SK-N-SH (cell line): ENCODE data around the gene SPSB4. TPM values are rescaled to one million over a fixed set of nuclear protein-coding genes. Genes with fewer than 3 reads are reported as not detected.
A peak's percentile ranks its signal among the peaks of the same experiment; 100 is the strongest.

Experiments
- CTCF ChIA-PET: fragments of 300-600, 350-600 bp; formaldehyde crosslinking; extraction: SDS; loops from one replicate; lab custom pipeline; 2021; lab: Yijun Ruan, JAX
- POLR2A ChIA-PET: fragments of 350-600 bp; sonication (Branson Sonifier 250); formaldehyde crosslinking; extraction: SDS; loops from one replicate; lab custom pipeline; 2020; ENCODE audit warnings: antibody characterized with exemption, inconsistent platforms; lab: Yijun Ruan, JAX
- DNase-seq: peaks from one replicate; pipeline ENCODE4 v3.0.0; 2012
- H2AFZ ChIP-seq: fragments of 200-600 bp; sonication (generic); 2 replicates; pipeline ENCODE4 v1.8.1; 2016; ENCODE audit warnings: antibody characterized with exemption, mild to moderate bottlenecking, low read depth
- H3F3A ChIP-seq: fragments of 200-600 bp; sonication (generic); replicated peaks from 2 replicates; pipeline ENCODE3; 2016; ENCODE audit warnings: antibody characterized with exemption, mild to moderate bottlenecking; ENCODE audit not compliant: insufficient read depth
- H3K27ac ChIP-seq, 2 experiments: fragments of 200-500 bp in 1 of 2; fragments of 200-600 bp in 1 of 2; sonication (Bioruptor generic) in 1 of 2; sonication (generic), shearing (Covaris generic) in 1 of 2; 2 replicates each; pipeline versions ENCODE4 v1.5.1 to v1.6.1; 2014 to 2016; ENCODE audit warnings: low read depth in 2 of 2, inconsistent platforms in 1 of 2, low read length in 1 of 2, mild to moderate bottlenecking in 1 of 2, mixed read lengths in 1 of 2
- H3K27me3 ChIP-seq: fragments of 200-600 bp; sonication (generic), shearing (Covaris generic); 2 replicates; pipeline ENCODE4 v1.6.1; 2016; ENCODE audit warnings: mixed run types; ENCODE audit not compliant: insufficient read depth
- H3K36me3 ChIP-seq, 2 experiments: fragments of 200-500 bp in 1 of 2; fragments of 200-600 bp in 1 of 2; sonication (Bioruptor generic) in 1 of 2; sonication (generic) in 1 of 2; replicated peaks in 1 of 2; 2 replicates each; pipeline versions ENCODE3 to v1.5.1; 2014 to 2016; ENCODE audit warnings: low read length in 1 of 2, mild to moderate bottlenecking in 1 of 2; ENCODE audit not compliant: insufficient read depth in 2 of 2, control insufficient read depth in 1 of 2
- H3K4me1 ChIP-seq, 2 experiments: fragments of 200-500 bp in 1 of 2; fragments of 200-600 bp in 1 of 2; sonication (Bioruptor generic) in 1 of 2; sonication (generic), shearing (Covaris generic) in 1 of 2; 2 replicates each; pipeline versions ENCODE4 v1.5.1 to v1.6.1; 2014 to 2016; ENCODE audit warnings: low read depth in 1 of 2, low read length in 1 of 2, mixed run types in 1 of 2; ENCODE audit not compliant: insufficient read depth in 2 of 2, control insufficient read depth in 1 of 2
- H3K4me2 ChIP-seq: fragments of 200-600 bp; sonication (generic), shearing (Covaris generic); 2 replicates; pipeline ENCODE4 v1.6.1; 2017; ENCODE audit warnings: mixed run types
- H3K4me3 ChIP-seq, 2 experiments: fragments of 200-500 bp in 1 of 2; fragments of 200-600 bp in 1 of 2; sonication (Bioruptor generic) in 1 of 2; sonication (generic), shearing (Covaris generic) in 1 of 2; 2 replicates each; pipeline versions ENCODE4 v1.5.1 to v1.8.1; 2014 to 2016; ENCODE audit warnings: low read depth in 2 of 2, inconsistent platforms in 1 of 2, low read length in 1 of 2, mild to moderate bottlenecking in 1 of 2, mixed read lengths in 1 of 2, moderate library complexity in 1 of 2
- H3K79me2 ChIP-seq: fragments of 200-600 bp; sonication (generic); 2 replicates; pipeline ENCODE4 v1.8.1; 2017; ENCODE audit warnings: mild to moderate bottlenecking; ENCODE audit not compliant: insufficient read depth
- H3K9ac ChIP-seq: fragments of 200-600 bp; sonication (generic); 2 replicates; pipeline ENCODE4 v1.6.1; 2017; ENCODE audit warnings: mixed run types
- H3K9me2 ChIP-seq: fragments of 200-600 bp; sonication (generic); 2 replicates; pipeline ENCODE4 v1.6.1; 2017; ENCODE audit warnings: mixed run types
- H3K9me3 ChIP-seq: fragments of 200-600 bp; sonication (generic); 2 replicates; pipeline ENCODE4 v1.6.1; 2017; ENCODE audit warnings: mixed run types, mild to moderate bottlenecking, moderate library complexity
- H4K20me1 ChIP-seq: fragments of 200-600 bp; sonication (generic); 2 replicates; pipeline ENCODE4 v1.6.1; 2017; ENCODE audit warnings: mild to moderate bottlenecking, mixed run types; ENCODE audit not compliant: insufficient read depth
- EP300 ChIP-seq, 2 experiments: IDR thresholded peaks; 2 replicates each; pipeline versions ENCODE4 v1.4.0 to v1.6.1; 2012; ENCODE audit warnings: borderline replicate concordance in 1 of 2, low read depth in 1 of 2, low read length in 1 of 2
- EZH2phosphoT487 ChIP-seq: fragments of 200-600 bp; sonication (generic); IDR thresholded peaks from 2 replicates; pipeline ENCODE4 v1.6.1; 2017; ENCODE audit warnings: low read depth, mixed run types, mild to moderate bottlenecking, antibody characterized with exemption, moderate library complexity, borderline replicate concordance
- FOSL2 ChIP-seq: IDR thresholded peaks from 2 replicates; pipeline ENCODE4 v1.4.0; 2012; ENCODE audit warnings: low read depth, mild to moderate bottlenecking, moderate library complexity, borderline replicate concordance
- FOXJ3 ChIP-seq: sonication (generic); formaldehyde crosslinking; IDR thresholded peaks from 2 replicates; pipeline ENCODE4 v1.5.1; 2020; ENCODE audit warnings: mild to moderate bottlenecking, missing genetic modification reagents
- FOXM1 ChIP-seq: IDR thresholded peaks from 2 replicates; pipeline ENCODE4 v1.4.0; 2012; ENCODE audit warnings: low read depth, mild to moderate bottlenecking
- GABPA ChIP-seq: IDR thresholded peaks from 2 replicates; pipeline ENCODE4 v1.4.0; 2012; ENCODE audit warnings: low read depth, mild to moderate bottlenecking
- GATA2 ChIP-seq: sonication (generic); formaldehyde crosslinking; IDR thresholded peaks from 2 replicates; pipeline ENCODE4 v1.5.0; 2020; ENCODE audit warnings: mild to moderate bottlenecking, missing genetic modification reagents
- JUND ChIP-seq: IDR thresholded peaks from 2 replicates; pipeline ENCODE4 v1.4.0; 2012
- MEF2A ChIP-seq: IDR thresholded peaks from 2 replicates; pipeline ENCODE4 v1.4.0; 2012; ENCODE audit warnings: low read depth, borderline replicate concordance
- NFIC ChIP-seq: IDR thresholded peaks from 2 replicates; pipeline ENCODE4 v1.4.0; 2012; ENCODE audit warnings: borderline replicate concordance
- NRF1 ChIP-seq: IDR thresholded peaks from 2 replicates; pipeline ENCODE4 v1.6.1; 2012; ENCODE audit warnings: low read depth, mild to moderate bottlenecking, low read length
- RAD21 ChIP-seq: IDR thresholded peaks from 2 replicates; pipeline ENCODE4 v1.6.1; 2012; ENCODE audit warnings: mild to moderate bottlenecking, low read length
- RFX5 ChIP-seq: IDR thresholded peaks from 2 replicates; pipeline ENCODE4 v1.6.1; 2012; ENCODE audit warnings: mild to moderate bottlenecking, improper control_type of control experiment, low read length
- RXRA ChIP-seq: IDR thresholded peaks from 2 replicates; pipeline ENCODE4 v1.4.0; 2012; ENCODE audit warnings: low read depth, mild to moderate bottlenecking, borderline replicate concordance
- SMC3 ChIP-seq: IDR thresholded peaks from 2 replicates; pipeline ENCODE4 v1.6.1; 2012; ENCODE audit warnings: low read depth, low read length, improper control_type of control experiment
- TAF1 ChIP-seq: IDR thresholded peaks from 2 replicates; pipeline ENCODE4 v1.6.1; 2012; ENCODE audit warnings: low read depth, mild to moderate bottlenecking, low read length, moderate library complexity, borderline replicate concordance
- TCF12 ChIP-seq: IDR thresholded peaks from 2 replicates; pipeline ENCODE4 v1.4.0; 2012
- YY1 ChIP-seq: IDR thresholded peaks from 2 replicates; pipeline ENCODE4 v1.4.0; 2012; ENCODE audit warnings: low read depth, mild to moderate bottlenecking
- WGBS: methylation state at CpG from one replicate; pipeline ENCODE4 v1.1.6; 2017; ENCODE audit warnings: low lambda C conversion rate; 5-methylcytosine and 5-hydroxymethylcytosine counted together
- polyA plus RNA-seq, 3 experiments: library from polyadenylated mRNA; depleted of rRNA; stranded (reverse); fragments of >200 nt; gene quantifications; 2 replicates each; pipeline ENCODE4 v1.2.3, GENCODE V29; 2012
- TF ChIP-seq, protein P1 (sequence below): fragments of 150-350 bp; IDR thresholded peaks from 2 replicates; pipeline ENCODE4 v1.6.1; 2017; ENCODE audit warnings: antibody characterized with exemption, low read length, low read depth, borderline replicate concordance
- TF ChIP-seq, protein P2 (sequence below): IDR thresholded peaks from 2 replicates; pipeline ENCODE4 v1.4.0; 2012; ENCODE audit warnings: low read depth, borderline replicate concordance
- TF ChIP-seq, protein P3 (sequence below): IDR thresholded peaks from 2 replicates; pipeline ENCODE4 v1.4.0; 2012; ENCODE audit warnings: low read depth, borderline replicate concordance
- TF ChIP-seq, protein P4 (sequence below): fragments of 200-600 bp; sonication (generic); IDR thresholded peaks from 2 replicates; pipeline ENCODE4 v1.6.1; 2017; ENCODE audit warnings: antibody characterized with exemption, mild to moderate bottlenecking, moderate library complexity

Gene SPSB4
- polyA plus RNA-seq, 1 of the 3 experiments (the other 2 are of a cell fraction), result 0.10 TPM

DNA sequence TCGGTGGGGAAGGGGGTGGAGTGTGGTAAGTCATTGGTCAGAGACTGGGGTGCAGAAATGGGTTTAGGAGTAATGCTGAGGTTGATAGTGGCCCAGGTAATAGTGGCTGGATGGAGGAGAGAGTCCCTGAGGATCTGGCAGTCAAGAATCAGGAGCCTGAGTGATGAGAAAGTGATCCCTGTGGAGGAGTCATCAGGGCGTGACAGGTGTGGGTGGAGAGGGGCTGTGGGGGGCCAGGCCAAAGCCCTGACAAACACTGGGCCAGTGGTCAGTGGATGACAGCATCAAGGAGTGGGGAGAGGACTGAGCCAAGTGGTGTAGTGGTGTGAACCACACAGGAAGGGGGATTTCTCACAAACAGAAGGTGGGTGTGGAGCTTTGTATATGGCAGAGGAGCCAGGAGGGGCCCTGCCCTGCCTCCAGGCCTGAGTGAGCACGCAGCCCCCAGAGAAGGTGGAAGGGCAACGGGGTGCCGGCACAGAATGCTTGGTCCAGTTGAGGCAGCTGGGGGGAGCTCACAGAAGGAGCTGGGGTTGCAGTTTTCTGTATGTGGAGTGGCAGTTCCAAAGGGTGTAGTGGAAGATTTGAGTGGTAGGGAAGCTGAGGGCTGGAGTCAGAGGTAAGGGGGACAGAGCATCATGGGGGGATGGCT lies 77.1 kb downstream of the SPSB4 start:
- 33% methylated on average over 5 of the region's 5 CpGs for WGBS
- H2AFZ ChIP-seq, result no peak overlapping the region
- no peaks in the 10 kb centered on the region for H3K27me3 ChIP-seq
- peaks cover 0 to 18% of the 10 kb centered on the region in 2 experiments; a peak in 1 of 4 replicates for H3K4me1 ChIP-seq
- no peak for TF ChIP-seq GABPA
- no peak for TF ChIP-seq RFX5
- TF ChIP-seq TAF1, result no peak
- TF ChIP-seq JUND, result no peak
- no peak for TF ChIP-seq NRF1
- TF ChIP-seq FOXJ3 (CRISPR knock-in tag), result no peak
- TF ChIP-seq YY1, result no peak
- TF ChIP-seq RAD21, result no peak
- TF ChIP-seq TCF12, result no peak
- no peak for TF ChIP-seq MEF2A
- no peak for TF ChIP-seq SMC3
- CTCF ChIA-PET, result interaction anchor here (0.9 to 2.8 kb wide), 10 partner anchors 12 to 117 kb away, joined by 3 to 17 read pairs (median 4); partner anchors contain the start of gene SPSB4
- no peak overlapping the region for H3K9ac ChIP-seq
- no peaks in the 10 kb centered on the region for H4K20me1 ChIP-seq
- H3F3A ChIP-seq, result no peaks in the 10 kb centered on the region
- no peak for DNase-seq
- H3K79me2 ChIP-seq, result no peaks in the 10 kb centered on the region
- no peak overlapping the region for H3K4me3 ChIP-seq
- H3K4me2 ChIP-seq, result no peak overlapping the region
- no peaks in the 10 kb centered on the region for H3K9me3 ChIP-seq
- POLR2A ChIA-PET, result no interaction called here
- H3K9me2 ChIP-seq, result no peaks in the 10 kb centered on the region
- H3K27ac ChIP-seq, result peak overlapping the region in 1 of 2 experiments; percentile 89; a peak in 2 of 4 replicates
- no peaks in the 10 kb centered on the region for H3K36me3 ChIP-seq

DNA sequence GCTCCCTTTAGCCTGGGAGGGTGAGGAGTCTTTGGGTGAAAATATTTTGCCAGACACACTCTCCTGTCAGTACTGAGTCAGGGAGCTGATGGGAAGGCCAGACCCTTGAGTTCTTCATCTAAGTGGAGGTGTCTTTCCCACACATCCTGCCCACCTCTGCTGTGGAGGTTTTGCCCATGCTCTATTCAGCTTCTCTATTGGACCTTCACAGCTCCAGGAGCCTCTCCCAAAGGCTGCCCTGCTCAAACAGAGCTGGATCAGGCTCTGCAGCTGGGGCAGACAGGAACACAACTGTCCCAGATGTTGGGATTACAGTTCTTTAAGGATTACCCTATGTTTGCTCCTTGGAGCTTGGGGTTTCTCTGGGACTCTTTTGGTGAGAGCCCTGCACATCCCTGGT lies 77.9 kb downstream of the SPSB4 start:
- Histone ChIP-seq H3K4me2 (no peak overlapping the region), H3K4me3 (no peak overlapping the region), H3K27me3 (no peaks in the 10 kb centered on the region), H3K79me2 (no peaks in the 10 kb centered on the region), H3K9ac (no peak overlapping the region), H3K27ac (no peak overlapping the region), H4K20me1 (no peaks in the 10 kb centered on the region), H2AFZ (no peak overlapping the region), H3K9me2 (no peaks in the 10 kb centered on the region), H3K36me3 (no peaks in the 10 kb centered on the region), H3K4me1 (peaks cover 0 to 18% of the 10 kb centered on the region in 2 experiments; a peak in 1 of 4 replicates), H3K9me3 (no peaks in the 10 kb centered on the region), H3F3A (no peaks in the 10 kb centered on the region)
- POLR2A ChIA-PET, result no interaction called here
- no peak for DNase-seq
- CTCF ChIA-PET, result interaction anchor here (0.8 to 2.8 kb wide), 5 partner anchors 13 to 129 kb away, joined by 3 to 17 read pairs (median 8); partner anchors contain the start of gene SPSB4
- TF ChIP-seq GATA2 (CRISPR knock-in tag) (no peak), FOXM1 (no peak), NFIC (no peak), RXRA (no peak), EZH2phosphoT487 (no peak), GABPA (no peak), RFX5 (no peak), EP300 (IDR thresholded peaks at IDR 0.05; ENCODE audit: borderline replicate concordance in 1 of 2, low read depth in 1 of 2, low read length in 1 of 2) (no peak), TCF12 (no peak), FOSL2 (no peak), FOXJ3 (CRISPR knock-in tag) (no peak)
- TF ChIP-seq, protein P1, sequence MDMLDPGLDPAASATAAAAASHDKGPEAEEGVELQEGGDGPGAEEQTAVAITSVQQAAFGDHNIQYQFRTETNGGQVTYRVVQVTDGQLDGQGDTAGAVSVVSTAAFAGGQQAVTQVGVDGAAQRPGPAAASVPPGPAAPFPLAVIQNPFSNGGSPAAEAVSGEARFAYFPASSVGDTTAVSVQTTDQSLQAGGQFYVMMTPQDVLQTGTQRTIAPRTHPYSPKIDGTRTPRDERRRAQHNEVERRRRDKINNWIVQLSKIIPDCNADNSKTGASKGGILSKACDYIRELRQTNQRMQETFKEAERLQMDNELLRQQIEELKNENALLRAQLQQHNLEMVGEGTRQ, result no peak
- TF ChIP-seq, protein P2, sequence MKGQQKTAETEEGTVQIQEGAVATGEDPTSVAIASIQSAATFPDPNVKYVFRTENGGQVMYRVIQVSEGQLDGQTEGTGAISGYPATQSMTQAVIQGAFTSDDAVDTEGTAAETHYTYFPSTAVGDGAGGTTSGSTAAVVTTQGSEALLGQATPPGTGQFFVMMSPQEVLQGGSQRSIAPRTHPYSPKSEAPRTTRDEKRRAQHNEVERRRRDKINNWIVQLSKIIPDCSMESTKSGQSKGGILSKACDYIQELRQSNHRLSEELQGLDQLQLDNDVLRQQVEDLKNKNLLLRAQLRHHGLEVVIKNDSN, result no peak
- TF ChIP-seq, protein P3, sequence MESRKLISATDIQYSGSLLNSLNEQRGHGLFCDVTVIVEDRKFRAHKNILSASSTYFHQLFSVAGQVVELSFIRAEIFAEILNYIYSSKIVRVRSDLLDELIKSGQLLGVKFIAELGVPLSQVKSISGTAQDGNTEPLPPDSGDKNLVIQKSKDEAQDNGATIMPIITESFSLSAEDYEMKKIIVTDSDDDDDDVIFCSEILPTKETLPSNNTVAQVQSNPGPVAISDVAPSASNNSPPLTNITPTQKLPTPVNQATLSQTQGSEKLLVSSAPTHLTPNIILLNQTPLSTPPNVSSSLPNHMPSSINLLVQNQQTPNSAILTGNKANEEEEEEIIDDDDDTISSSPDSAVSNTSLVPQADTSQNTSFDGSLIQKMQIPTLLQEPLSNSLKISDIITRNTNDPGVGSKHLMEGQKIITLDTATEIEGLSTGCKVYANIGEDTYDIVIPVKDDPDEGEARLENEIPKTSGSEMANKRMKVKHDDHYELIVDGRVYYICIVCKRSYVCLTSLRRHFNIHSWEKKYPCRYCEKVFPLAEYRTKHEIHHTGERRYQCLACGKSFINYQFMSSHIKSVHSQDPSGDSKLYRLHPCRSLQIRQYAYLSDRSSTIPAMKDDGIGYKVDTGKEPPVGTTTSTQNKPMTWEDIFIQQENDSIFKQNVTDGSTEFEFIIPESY, result no peak
- TF ChIP-seq, protein P4, sequence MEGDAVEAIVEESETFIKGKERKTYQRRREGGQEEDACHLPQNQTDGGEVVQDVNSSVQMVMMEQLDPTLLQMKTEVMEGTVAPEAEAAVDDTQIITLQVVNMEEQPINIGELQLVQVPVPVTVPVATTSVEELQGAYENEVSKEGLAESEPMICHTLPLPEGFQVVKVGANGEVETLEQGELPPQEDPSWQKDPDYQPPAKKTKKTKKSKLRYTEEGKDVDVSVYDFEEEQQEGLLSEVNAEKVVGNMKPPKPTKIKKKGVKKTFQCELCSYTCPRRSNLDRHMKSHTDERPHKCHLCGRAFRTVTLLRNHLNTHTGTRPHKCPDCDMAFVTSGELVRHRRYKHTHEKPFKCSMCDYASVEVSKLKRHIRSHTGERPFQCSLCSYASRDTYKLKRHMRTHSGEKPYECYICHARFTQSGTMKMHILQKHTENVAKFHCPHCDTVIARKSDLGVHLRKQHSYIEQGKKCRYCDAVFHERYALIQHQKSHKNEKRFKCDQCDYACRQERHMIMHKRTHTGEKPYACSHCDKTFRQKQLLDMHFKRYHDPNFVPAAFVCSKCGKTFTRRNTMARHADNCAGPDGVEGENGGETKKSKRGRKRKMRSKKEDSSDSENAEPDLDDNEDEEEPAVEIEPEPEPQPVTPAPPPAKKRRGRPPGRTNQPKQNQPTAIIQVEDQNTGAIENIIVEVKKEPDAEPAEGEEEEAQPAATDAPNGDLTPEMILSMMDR, result no peak
